Neural progenitor cell (in vitro differentiated cells): ENCODE data around the gene RIPK3.

Experiments used
- EZH2 ChIP-seq: fragments of 200-600 bp; sonication (generic); IDR thresholded peaks from 2 replicates; pipeline ENCODE4 v1.6.1; 2017; ENCODE audit warnings: antibody characterized with exemption, mild to moderate bottlenecking, moderate library complexity
- TF ChIP-seq, protein P1 (sequence below): fragments of 200-600 bp; sonication (generic); IDR thresholded peaks from 2 replicates; pipeline ENCODE4 v1.5.1; 2017; ENCODE audit warnings: antibody characterized with exemption, mild to moderate bottlenecking

DNA sequence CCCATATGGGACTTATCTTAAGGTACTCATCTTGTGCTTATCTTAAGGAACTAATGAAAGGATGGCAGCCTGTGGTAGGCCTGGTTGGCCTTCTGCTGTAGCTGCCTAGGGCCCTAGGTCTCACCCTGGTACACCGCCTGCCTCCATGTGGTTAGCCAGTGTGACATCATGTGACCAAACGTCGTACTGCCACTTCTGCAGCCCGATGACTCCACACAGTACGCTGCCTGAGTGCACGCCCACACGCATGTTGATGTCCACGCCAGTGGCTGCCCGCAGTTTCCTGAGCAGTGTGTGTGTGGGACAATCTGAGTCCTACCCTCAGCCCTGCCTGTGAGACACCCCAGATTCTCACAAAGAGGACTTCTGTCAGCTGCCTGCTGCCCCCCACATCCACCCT, 10.1 kb downstream of the RIPK3 start:
- TF ChIP-seq, protein P1, sequence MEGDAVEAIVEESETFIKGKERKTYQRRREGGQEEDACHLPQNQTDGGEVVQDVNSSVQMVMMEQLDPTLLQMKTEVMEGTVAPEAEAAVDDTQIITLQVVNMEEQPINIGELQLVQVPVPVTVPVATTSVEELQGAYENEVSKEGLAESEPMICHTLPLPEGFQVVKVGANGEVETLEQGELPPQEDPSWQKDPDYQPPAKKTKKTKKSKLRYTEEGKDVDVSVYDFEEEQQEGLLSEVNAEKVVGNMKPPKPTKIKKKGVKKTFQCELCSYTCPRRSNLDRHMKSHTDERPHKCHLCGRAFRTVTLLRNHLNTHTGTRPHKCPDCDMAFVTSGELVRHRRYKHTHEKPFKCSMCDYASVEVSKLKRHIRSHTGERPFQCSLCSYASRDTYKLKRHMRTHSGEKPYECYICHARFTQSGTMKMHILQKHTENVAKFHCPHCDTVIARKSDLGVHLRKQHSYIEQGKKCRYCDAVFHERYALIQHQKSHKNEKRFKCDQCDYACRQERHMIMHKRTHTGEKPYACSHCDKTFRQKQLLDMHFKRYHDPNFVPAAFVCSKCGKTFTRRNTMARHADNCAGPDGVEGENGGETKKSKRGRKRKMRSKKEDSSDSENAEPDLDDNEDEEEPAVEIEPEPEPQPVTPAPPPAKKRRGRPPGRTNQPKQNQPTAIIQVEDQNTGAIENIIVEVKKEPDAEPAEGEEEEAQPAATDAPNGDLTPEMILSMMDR = no peak
- no peak for TF ChIP-seq EZH2
